ENCODE data around the gene MIB2. TPM values are rescaled to one million over a fixed set of nuclear protein-coding genes. Genes with fewer than 3 reads are reported as not detected.

Gene MIB2
- total and polyA plus RNA-seq, 5 donors from 2014 or later: 15.9 to 58.2 (median 19.7) TPM

- H3K36me3 Mint-ChIP-seq: peaks cover 5% of the 10 kb centered on the region
- DNase-seq (no peak), ATAC-seq (ENCODE audit: low read depth in 2 of 2) (no peak)
- Histone ChIP-seq H3K27ac (ENCODE audit: insufficient read depth, low read length, poor library complexity, severe bottlenecking) (no peak overlapping the region), H3K4me3 (ENCODE audit: low read depth, low read length) (no peak overlapping the region), H3K36me3 (ENCODE audit: control insufficient read depth, insufficient read depth, low read length) (peaks cover 2% of the 10 kb centered on the region), H3K9me3 (ENCODE audit: control insufficient read depth in 2 of 2, low read length in 2 of 2) (no peaks in the 10 kb centered on the region), H3K27me3 (ENCODE audit: control insufficient read depth, insufficient read depth, low read length) (no peaks in the 10 kb centered on the region), H3K4me1 (ENCODE audit: control insufficient read depth, insufficient read depth, low read length, poor library complexity, severe bottlenecking) (peaks cover 25% of the 10 kb centered on the region)
- H3K9me3 Mint-ChIP-seq: peaks cover 0 to 1% (median 0%) of the 10 kb centered on the region in 7 donors
- no peak overlapping the region for H3K27ac Mint-ChIP-seq
- H3K27me3 Mint-ChIP-seq: no peaks in the 10 kb centered on the region
- peaks cover 0 to 27% (median 11%) of the 10 kb centered on the region in 4 donors for H3K4me1 Mint-ChIP-seq
- peak overlapping the region in 1 of 4 donors; percentile 89 for H3K4me3 Mint-ChIP-seq
These were observed 3.2 kb downstream of the MIB2 start for GRCh38 chr1:1618396-1619068.

GRCh38 chr1:1619917-1620361 is 4.6 kb downstream of the MIB2 start:
- Mint-ChIP-seq H3K27me3 (no peaks in the 10 kb centered on the region), H3K4me3 (no peak overlapping the region), H3K9me3 (no peaks in the 10 kb centered on the region), H3K27ac (no peak overlapping the region), H3K4me1 (peaks cover 0 to 13% (median 3%) of the 10 kb centered on the region in 4 donors), H3K36me3 (peaks cover 5% of the 10 kb centered on the region)
- H3K27me3 ChIP-seq (ENCODE audit: control insufficient read depth, insufficient read depth, low read length): no peaks in the 10 kb centered on the region
- H3K36me3 ChIP-seq (ENCODE audit: control insufficient read depth, insufficient read depth, low read length): peaks cover 2% of the 10 kb centered on the region
- H3K27ac ChIP-seq (ENCODE audit: insufficient read depth, low read length, poor library complexity, severe bottlenecking): no peak overlapping the region
- no peak for ATAC-seq (ENCODE audit: low read depth in 2 of 2)
- H3K4me1 ChIP-seq (ENCODE audit: control insufficient read depth, insufficient read depth, low read length, poor library complexity, severe bottlenecking): peaks cover 11% of the 10 kb centered on the region
- DNase-seq: no peak
- H3K4me3 ChIP-seq (ENCODE audit: low read depth, low read length): no peak overlapping the region
- no peaks in the 10 kb centered on the region for H3K9me3 ChIP-seq (ENCODE audit: control insufficient read depth in 2 of 2, low read length in 2 of 2)

GRCh38 chr1:1620433-1621139 is 5.3 kb downstream of the MIB2 start:
- no peaks in the 10 kb centered on the region for H3K27me3 Mint-ChIP-seq
- peaks cover 0 to 12% (median 1%) of the 10 kb centered on the region in 4 donors for H3K4me1 Mint-ChIP-seq
- peaks cover 5% of the 10 kb centered on the region for H3K36me3 Mint-ChIP-seq
- H3K27ac Mint-ChIP-seq: no peak overlapping the region
- H3K4me3 ChIP-seq (ENCODE audit: low read depth, low read length): no peak overlapping the region
- no peaks in the 10 kb centered on the region for H3K27me3 ChIP-seq (ENCODE audit: control insufficient read depth, insufficient read depth, low read length)
- peaks cover 2% of the 10 kb centered on the region for H3K36me3 ChIP-seq (ENCODE audit: control insufficient read depth, insufficient read depth, low read length)
- peak overlapping the region in 1 of 4 donors; percentile 51 for H3K4me3 Mint-ChIP-seq
- no peaks in the 10 kb centered on the region for H3K9me3 ChIP-seq (ENCODE audit: control insufficient read depth in 2 of 2, low read length in 2 of 2)
- peaks cover 11% of the 10 kb centered on the region for H3K4me1 ChIP-seq (ENCODE audit: control insufficient read depth, insufficient read depth, low read length, poor library complexity, severe bottlenecking)
- DNase-seq: no peak
- ATAC-seq (ENCODE audit: low read depth in 2 of 2): no peak
- H3K27ac ChIP-seq (ENCODE audit: insufficient read depth, low read length, poor library complexity, severe bottlenecking): no peak overlapping the region
- H3K9me3 Mint-ChIP-seq: no peaks in the 10 kb centered on the region

- H3K27me3 ChIP-seq (ENCODE audit: control insufficient read depth, insufficient read depth, low read length): no peaks in the 10 kb centered on the region
- peaks cover 2% of the 10 kb centered on the region for H3K36me3 ChIP-seq (ENCODE audit: control insufficient read depth, insufficient read depth, low read length)
- ATAC-seq (ENCODE audit: low read depth in 2 of 2) (no peak), DNase-seq (no peak)
- H3K9me3 ChIP-seq (ENCODE audit: control insufficient read depth in 2 of 2, low read length in 2 of 2): no peaks in the 10 kb centered on the region
- Mint-ChIP-seq H3K27me3 (no peaks in the 10 kb centered on the region), H3K27ac (peak overlapping the region in 1 of 3 donors; percentile 38), H3K36me3 (peaks cover 5% of the 10 kb centered on the region), H3K4me3 (no peak overlapping the region), H3K9me3 (no peaks in the 10 kb centered on the region), H3K4me1 (peaks cover 0 to 12% (median 1%) of the 10 kb centered on the region in 4 donors)
- H3K27ac ChIP-seq (ENCODE audit: insufficient read depth, low read length, poor library complexity, severe bottlenecking): no peak overlapping the region
- peaks cover 8% of the 10 kb centered on the region for H3K4me1 ChIP-seq (ENCODE audit: control insufficient read depth, insufficient read depth, low read length, poor library complexity, severe bottlenecking)
- no peak overlapping the region for H3K4me3 ChIP-seq (ENCODE audit: low read depth, low read length)
These were observed 6.1 kb downstream of the MIB2 start for GRCh38 chr1:1621173-1622009.

GRCh38 chr1:1622010-1622787 is 6.9 kb downstream of the MIB2 start:
- H3K27ac ChIP-seq (ENCODE audit: insufficient read depth, low read length, poor library complexity, severe bottlenecking): no peak overlapping the region
- H3K4me1 Mint-ChIP-seq: peaks cover 0 to 7% (median under 1%) of the 10 kb centered on the region in 4 donors
- H3K27me3 ChIP-seq (ENCODE audit: control insufficient read depth, insufficient read depth, low read length): no peaks in the 10 kb centered on the region
- peak overlapping the region in 2 of 4 donors; percentile 38 to 79 for H3K4me3 Mint-ChIP-seq
- DNase-seq: peak in 1 of 3 donors; percentile 0
- H3K4me1 ChIP-seq (ENCODE audit: control insufficient read depth, insufficient read depth, low read length, poor library complexity, severe bottlenecking): peaks cover under 1% of the 10 kb centered on the region
- no peaks in the 10 kb centered on the region for H3K9me3 ChIP-seq (ENCODE audit: control insufficient read depth in 2 of 2, low read length in 2 of 2)
- peaks cover 2% of the 10 kb centered on the region for H3K36me3 ChIP-seq (ENCODE audit: control insufficient read depth, insufficient read depth, low read length)
- no peaks in the 10 kb centered on the region for H3K27me3 Mint-ChIP-seq
- H3K4me3 ChIP-seq (ENCODE audit: low read depth, low read length): no peak overlapping the region
- no peak for ATAC-seq (ENCODE audit: low read depth in 2 of 2)
- no peak overlapping the region for H3K27ac Mint-ChIP-seq
- no peaks in the 10 kb centered on the region for H3K9me3 Mint-ChIP-seq
- H3K36me3 Mint-ChIP-seq: peaks cover 5% of the 10 kb centered on the region

- H3K27me3 ChIP-seq (ENCODE audit: control insufficient read depth, insufficient read depth, low read length): no peaks in the 10 kb centered on the region
- peaks cover 2% of the 10 kb centered on the region for H3K36me3 ChIP-seq (ENCODE audit: control insufficient read depth, insufficient read depth, low read length)
- Mint-ChIP-seq H3K4me3 (peak overlapping the region in 2 of 4 donors; percentile 79 to 93), H3K27me3 (no peaks in the 10 kb centered on the region), H3K4me1 (peaks cover 0 to 3% (median 0%) of the 10 kb centered on the region in 4 donors), H3K9me3 (no peaks in the 10 kb centered on the region), H3K36me3 (no peaks in the 10 kb centered on the region), H3K27ac (peak overlapping the region in 2 of 3 donors; percentile 18 to 79)
- DNase-seq (no peak), ATAC-seq (ENCODE audit: low read depth in 2 of 2) (no peak)
- no peak overlapping the region for H3K4me3 ChIP-seq (ENCODE audit: low read depth, low read length)
- H3K27ac ChIP-seq (ENCODE audit: insufficient read depth, low read length, poor library complexity, severe bottlenecking): no peak overlapping the region
- H3K4me1 ChIP-seq (ENCODE audit: control insufficient read depth, insufficient read depth, low read length, poor library complexity, severe bottlenecking): no peaks in the 10 kb centered on the region
- no peaks in the 10 kb centered on the region for H3K9me3 ChIP-seq (ENCODE audit: control insufficient read depth in 2 of 2, low read length in 2 of 2)
These were observed 7.4 kb downstream of the MIB2 start for GRCh38 chr1:1622788-1623094.

- Histone ChIP-seq H3K4me1 (ENCODE audit: control insufficient read depth, insufficient read depth, low read length, poor library complexity, severe bottlenecking) (no peaks in the 10 kb centered on the region), H3K4me3 (ENCODE audit: low read depth, low read length) (no peak overlapping the region), H3K9me3 (ENCODE audit: control insufficient read depth in 2 of 2, low read length in 2 of 2) (no peaks in the 10 kb centered on the region), H3K36me3 (ENCODE audit: control insufficient read depth, insufficient read depth, low read length) (no peaks in the 10 kb centered on the region), H3K27me3 (ENCODE audit: control insufficient read depth, insufficient read depth, low read length) (no peaks in the 10 kb centered on the region), H3K27ac (ENCODE audit: insufficient read depth, low read length, poor library complexity, severe bottlenecking) (no peak overlapping the region)
- ATAC-seq (ENCODE audit: low read depth in 2 of 2) (no peak), DNase-seq (peak in 1 of 3 donors; percentile 0)
- no peak overlapping the region for H3K27ac Mint-ChIP-seq
- H3K4me3 Mint-ChIP-seq: peak overlapping the region in 1 of 4 donors; percentile 79
- peaks cover 0 to 3% (median 0%) of the 10 kb centered on the region in 4 donors for H3K4me1 Mint-ChIP-seq
- H3K27me3 Mint-ChIP-seq: no peaks in the 10 kb centered on the region
- no peaks in the 10 kb centered on the region for H3K36me3 Mint-ChIP-seq
- H3K9me3 Mint-ChIP-seq: no peaks in the 10 kb centered on the region
These were observed 7.9 kb downstream of the MIB2 start for GRCh38 chr1:1623181-1623630.
